ENCODE data around the gene GALNT14. TPM values are rescaled to one million over a fixed set of nuclear protein-coding genes. Genes with fewer than 3 reads are reported as not detected.

The GALNT14 gene
- total and polyA plus RNA-seq, 2 of the 13 experiments (the other 11 are each of a cell fraction or from before 2014, with no cell fraction given), result not detected

- TF ChIP-seq ZNF589 (CRISPR knock-in tag; conservative IDR thresholded peaks at IDR 0.05), result no peak
- TF ChIP-seq NCOR1 (IDR thresholded peaks at IDR 0.05; ENCODE audit: borderline replicate concordance, low read length), result no peak
- TF ChIP-seq NFE2L1 (CRISPR knock-in tag; IDR thresholded peaks at IDR 0.05; ENCODE audit: borderline replicate concordance), result no peak
- TF ChIP-seq E2F1 (CRISPR knock-in tag; IDR thresholded peaks at IDR 0.05), result no peak
- no peak for TF ChIP-seq FOXC1 (CRISPR knock-in tag; IDR thresholded peaks at IDR 0.05; ENCODE audit: borderline replicate concordance)
- no peak for TF ChIP-seq PLRG1 (conservative IDR thresholded peaks at IDR 0.05)
- TF ChIP-seq ZNF224 (CRISPR knock-in tag; IDR thresholded peaks at IDR 0.05), result no peak
- no peak for TF ChIP-seq MBD4 (IDR thresholded peaks at IDR 0.05; ENCODE audit: borderline replicate concordance, low read length)
- no peak for TF ChIP-seq HOXA9 (CRISPR knock-in tag; IDR thresholded peaks at IDR 0.05; ENCODE audit: borderline replicate concordance)
- no peak for TF ChIP-seq ZHX2 (IDR thresholded peaks at IDR 0.05; ENCODE audit: low read depth)
- no peak for TF ChIP-seq ZHX2 (CRISPR knock-in tag; IDR thresholded peaks at IDR 0.05; ENCODE audit: borderline replicate concordance)
- TF ChIP-seq, protein P1, sequence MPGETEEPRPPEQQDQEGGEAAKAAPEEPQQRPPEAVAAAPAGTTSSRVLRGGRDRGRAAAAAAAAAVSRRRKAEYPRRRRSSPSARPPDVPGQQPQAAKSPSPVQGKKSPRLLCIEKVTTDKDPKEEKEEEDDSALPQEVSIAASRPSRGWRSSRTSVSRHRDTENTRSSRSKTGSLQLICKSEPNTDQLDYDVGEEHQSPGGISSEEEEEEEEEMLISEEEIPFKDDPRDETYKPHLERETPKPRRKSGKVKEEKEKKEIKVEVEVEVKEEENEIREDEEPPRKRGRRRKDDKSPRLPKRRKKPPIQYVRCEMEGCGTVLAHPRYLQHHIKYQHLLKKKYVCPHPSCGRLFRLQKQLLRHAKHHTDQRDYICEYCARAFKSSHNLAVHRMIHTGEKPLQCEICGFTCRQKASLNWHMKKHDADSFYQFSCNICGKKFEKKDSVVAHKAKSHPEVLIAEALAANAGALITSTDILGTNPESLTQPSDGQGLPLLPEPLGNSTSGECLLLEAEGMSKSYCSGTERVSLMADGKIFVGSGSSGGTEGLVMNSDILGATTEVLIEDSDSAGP (CRISPR knock-in tag; IDR thresholded peaks at IDR 0.05; ENCODE audit: borderline replicate concordance), result no peak
- TF ChIP-seq ZNF773 (CRISPR knock-in tag; IDR thresholded peaks at IDR 0.05; ENCODE audit: borderline replicate concordance), result no peak
- no peak for TF ChIP-seq RFXAP (CRISPR knock-in tag; IDR thresholded peaks at IDR 0.05; ENCODE audit: borderline replicate concordance)
These were observed 243.6 kb downstream of the GALNT14 start (continued) for GRCh38 chr2:30894498-30895119.
